HG03442 (cell line): ENCODE measurements around the gene ATP5F1D.
"Not testable (repeated sequence)": the region's sequence is repeated elsewhere in the genome, so short reads cannot be mapped to it uniquely, and the experiment has no call there.

Experiments
- ATAC-seq: cut with Tn5 transposase; IDR thresholded peaks from one replicate; pipeline ENCODE4 v1.9.1; 2021; ENCODE audit warnings: mild to moderate bottlenecking, moderate library complexity; ENCODE audit not compliant: unreplicated experiment

ATP5F1D gene

DNA sequence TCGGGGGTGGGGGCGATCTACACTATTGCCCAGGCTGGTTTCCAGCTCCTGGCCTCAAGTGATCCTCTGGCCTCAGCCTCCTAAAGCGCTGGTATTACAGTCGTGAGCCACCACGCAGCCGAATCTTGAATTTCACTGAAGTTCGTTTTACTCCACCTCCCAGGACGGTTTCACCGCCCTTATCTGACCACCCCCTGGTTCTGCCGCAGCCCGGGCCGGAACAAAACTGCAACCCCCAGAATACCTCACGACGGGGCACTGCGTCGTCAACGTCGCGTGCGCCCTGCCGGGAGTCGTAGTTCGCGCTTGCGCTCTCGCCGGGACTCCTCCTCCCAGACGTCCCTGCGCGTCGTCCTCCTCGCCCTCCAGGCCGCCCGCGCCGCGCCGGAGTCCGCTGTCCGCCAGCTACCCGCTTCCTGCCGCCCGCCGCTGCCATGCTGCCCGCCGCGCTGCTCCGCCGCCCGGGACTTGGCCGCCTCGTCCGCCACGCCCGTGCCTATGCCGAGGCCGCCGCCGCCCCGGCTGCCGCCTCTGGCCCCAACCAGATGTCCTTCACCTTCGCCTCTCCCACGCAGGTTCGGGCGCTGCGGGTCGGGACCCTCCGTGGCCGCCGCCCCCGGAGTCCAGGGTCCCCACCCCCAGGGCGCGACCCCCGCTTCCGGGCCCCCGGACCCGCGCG lies at the start of gene ATP5F1D:
ATP5F1D (plus strand) TSS at position 335 of the 679 bp plus-strand sequence; CDS start at position 435, 100 bp downstream.
- peak; percentile 45 for ATAC-seq

DNA sequence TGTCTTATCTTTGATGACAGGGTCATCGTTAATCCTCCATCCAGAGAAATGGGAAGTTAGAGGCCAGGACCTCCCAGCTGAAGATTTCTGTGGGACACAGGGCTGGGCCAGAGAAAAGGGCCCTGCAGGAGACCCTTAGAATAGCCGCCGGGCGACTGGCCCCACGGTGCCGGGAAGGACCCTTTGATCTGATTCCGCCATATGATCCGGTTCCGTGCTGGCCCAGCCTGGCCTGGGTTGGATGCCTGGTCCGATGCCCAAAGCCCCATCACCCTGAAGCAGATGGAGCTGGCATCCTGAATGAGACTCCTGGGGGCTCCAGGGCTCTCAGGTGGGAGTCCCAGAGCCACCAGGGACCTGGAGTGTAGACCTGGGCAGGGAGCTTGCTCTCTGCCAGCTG lies 42.0 kb upstream of the ATP5F1D start:
- no peak for ATAC-seq

DNA sequence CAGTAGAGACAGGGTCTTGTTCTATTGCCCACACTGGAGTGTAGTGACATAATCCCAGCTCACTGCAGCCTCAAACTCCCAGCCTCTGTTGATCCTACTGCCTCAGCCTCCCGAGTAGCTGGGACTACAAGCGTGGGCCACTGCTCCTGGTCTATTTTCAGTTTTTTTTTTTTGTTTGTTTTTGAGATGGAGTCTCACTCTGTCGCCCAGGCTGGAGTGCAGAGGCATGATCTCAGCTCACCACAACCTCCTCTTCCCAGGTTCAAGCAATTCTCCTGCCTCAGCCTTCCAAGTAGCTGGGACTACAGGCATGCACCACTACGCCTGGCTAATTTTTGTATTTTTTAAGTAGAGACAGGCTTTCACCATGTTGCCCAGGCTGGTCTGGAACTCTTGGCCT lies 40.9 kb upstream of the ATP5F1D start:
- not testable (repeated sequence) for ATAC-seq

DNA sequence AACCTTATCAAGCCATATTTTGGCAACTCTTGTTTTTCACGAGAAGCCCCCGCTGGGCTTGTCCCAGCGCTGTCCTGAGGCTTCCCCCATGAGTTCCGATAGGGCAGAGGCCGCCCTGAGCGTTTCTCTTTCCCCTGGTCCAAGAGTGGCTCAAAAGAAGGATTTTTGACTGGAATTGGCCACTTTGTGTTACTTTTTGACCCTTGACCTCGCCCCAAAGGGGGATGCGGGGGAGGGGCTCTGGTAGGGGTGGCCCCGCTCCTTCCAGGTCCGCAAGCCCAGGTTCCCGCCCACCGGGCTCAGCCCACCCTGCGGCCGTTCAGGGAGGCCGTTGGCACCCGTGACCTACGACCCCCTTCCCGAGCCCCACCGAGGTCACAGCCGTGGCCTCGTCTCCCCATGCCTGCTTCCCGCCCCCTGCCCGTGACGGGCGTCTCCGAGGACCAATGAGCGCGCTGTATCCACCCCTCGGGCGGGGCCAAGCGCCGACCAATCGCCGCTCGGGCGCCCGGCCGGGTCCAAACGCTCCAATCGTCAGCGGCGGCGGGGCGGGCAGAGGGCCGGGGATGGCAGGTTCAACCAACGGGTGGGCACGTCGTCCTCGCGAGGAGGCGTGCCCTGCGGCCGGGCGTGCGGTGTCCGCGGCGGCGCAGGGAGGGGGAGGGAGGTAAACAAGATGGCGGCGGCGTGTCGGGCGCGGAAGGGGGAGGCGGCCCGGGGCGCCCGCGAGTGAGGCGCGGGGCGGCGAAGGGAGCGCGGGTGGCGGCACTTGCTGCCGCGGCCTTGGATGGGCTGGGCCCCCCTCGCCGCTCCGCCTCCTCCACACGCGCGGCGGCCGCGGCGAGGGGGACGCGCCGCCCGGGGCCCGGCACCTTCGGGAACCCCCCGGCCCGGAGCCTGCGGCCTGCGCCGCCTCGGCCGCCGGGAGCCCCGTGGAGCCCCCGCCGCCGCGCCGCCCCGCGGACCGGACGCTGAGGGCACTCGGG lies 36.1 kb upstream of the ATP5F1D start, which contains the start of gene STK11:
STK11 (plus strand) TSS at position 665 of the 986 bp plus-strand sequence. CDS start 1,136 bp downstream, outside the sequence.
- ATAC-seq, result peak; percentile 78

DNA sequence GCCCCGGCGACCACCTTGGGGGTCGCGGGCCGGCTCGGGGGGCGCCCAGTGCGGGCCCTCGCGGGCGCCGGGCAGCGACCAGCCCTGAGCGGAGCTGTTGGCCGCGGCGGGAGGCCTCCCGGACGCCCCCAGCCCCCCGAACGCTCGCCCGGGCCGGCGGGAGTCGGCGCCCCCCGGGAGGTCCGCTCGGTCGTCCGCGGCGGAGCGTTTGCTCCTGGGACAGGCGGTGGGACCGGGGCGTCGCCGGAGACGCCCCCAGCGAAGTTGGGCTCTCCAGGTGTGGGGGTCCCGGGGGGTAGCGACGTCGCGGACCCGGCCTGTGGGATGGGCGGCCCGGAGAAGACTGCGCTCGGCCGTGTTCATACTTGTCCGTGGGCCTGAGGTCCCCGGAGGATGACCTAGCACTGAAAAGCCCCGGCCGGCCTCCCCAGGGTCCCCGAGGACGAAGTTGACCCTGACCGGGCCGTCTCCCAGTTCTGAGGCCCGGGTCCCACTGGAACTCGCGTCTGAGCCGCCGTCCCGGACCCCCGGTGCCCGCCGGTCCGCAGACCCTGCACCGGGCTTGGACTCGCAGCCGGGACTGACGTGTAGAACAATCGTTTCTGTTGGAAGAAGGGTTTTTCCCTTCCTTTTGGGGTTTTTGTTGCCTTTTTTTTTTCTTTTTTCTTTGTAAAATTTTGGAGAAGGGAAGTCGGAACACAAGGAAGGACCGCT lies 35.2 kb upstream of the ATP5F1D start:
- ATAC-seq, result no peak

DNA sequence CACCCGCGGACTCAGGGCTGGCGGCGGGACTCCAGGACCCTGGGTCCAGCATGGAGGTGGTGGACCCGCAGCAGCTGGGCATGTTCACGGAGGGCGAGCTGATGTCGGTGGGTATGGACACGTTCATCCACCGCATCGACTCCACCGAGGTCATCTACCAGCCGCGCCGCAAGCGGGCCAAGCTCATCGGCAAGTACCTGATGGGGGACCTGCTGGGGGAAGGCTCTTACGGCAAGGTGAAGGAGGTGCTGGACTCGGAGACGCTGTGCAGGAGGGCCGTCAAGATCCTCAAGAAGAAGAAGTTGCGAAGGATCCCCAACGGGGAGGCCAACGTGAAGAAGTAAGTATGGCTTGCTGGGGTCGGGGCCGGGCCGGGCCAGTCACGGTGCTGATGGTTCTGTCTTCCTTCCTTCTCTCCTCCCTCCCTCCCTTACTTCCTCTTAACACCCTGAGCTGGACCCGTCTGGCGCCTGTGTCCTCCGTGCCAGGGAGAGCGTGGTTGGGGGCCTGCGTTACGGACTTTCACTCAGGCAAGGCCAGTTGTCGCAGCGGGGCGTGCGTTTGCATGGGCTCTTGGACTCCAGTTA lies 34.6 kb upstream of the ATP5F1D start:
- ATAC-seq, result no peak

DNA sequence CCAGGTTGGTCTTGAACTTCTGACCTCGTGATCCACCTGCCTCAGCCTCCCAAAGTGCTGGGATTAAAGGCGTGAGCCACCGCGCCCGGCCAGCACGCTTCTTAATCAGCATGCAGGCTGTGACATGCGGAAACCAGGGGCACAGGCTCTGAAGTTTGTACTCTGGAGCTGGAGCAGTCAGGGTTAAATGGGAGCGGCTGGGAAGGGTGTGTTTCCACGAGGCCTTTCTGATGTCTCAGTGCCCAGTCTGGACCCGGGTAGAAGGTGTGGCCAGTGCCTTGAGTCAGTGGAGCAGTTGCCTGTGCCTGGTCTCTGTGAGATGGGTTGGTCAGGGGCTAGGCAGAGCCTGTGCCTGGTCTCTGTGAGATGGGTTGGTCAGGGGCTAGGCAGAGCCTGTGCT lies 32.7 kb upstream of the ATP5F1D start:
- ATAC-seq, result not testable (repeated sequence)

DNA sequence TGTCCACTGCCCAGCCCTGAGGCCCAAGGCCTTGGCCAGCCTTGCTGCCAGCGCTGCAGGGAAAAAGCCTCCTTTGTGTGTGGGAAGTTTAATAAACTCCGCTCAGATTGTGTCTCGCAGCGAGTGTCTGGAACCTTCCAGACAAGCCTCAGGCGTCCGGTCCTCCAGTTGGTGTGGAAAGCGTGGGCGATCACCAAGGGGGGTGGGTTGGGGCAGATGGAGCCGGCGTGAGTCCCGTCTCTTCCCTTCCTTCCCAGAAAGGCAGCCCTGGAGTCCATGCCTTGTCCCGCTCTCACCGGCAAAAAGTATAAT lies 31.4 kb upstream of the ATP5F1D start:
- ATAC-seq, result no peak

DNA sequence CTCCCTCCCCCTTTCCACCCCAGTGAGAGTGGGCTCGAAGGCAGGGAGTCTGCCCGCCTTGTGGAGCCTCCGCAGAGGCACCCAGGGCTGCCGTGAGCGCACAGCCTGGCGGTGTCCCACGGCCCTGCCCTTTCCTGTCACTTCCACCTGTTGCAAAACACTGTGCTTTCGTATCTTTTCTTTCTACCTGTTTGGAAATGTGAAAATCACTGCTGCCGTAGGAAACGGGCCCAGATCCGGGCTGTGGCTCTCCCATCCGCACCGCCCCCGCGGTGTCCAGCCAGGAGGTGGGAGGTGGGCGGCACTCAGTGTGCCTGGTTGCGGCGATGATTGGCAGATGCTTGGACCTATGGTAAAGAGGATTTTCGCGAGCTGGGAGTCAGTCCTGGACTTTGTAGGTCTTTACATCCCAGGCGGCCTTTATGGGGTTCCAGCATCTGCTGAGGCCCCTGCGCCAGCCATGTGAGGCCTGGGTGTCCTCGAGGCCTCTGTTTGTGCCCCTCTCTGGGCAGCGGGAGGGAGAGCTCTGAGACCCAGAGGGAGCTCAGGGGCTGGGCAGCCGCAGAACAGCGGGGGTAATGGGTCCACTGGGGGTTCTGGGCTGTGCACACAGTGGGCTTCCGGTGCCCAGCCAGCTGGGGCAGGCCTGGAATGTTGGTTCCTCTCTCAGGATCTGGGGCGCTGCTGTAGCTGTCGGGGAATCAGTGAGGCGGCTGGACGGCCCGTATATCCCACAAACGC lies 29.9 kb upstream of the ATP5F1D start:
- no peak for ATAC-seq

DNA sequence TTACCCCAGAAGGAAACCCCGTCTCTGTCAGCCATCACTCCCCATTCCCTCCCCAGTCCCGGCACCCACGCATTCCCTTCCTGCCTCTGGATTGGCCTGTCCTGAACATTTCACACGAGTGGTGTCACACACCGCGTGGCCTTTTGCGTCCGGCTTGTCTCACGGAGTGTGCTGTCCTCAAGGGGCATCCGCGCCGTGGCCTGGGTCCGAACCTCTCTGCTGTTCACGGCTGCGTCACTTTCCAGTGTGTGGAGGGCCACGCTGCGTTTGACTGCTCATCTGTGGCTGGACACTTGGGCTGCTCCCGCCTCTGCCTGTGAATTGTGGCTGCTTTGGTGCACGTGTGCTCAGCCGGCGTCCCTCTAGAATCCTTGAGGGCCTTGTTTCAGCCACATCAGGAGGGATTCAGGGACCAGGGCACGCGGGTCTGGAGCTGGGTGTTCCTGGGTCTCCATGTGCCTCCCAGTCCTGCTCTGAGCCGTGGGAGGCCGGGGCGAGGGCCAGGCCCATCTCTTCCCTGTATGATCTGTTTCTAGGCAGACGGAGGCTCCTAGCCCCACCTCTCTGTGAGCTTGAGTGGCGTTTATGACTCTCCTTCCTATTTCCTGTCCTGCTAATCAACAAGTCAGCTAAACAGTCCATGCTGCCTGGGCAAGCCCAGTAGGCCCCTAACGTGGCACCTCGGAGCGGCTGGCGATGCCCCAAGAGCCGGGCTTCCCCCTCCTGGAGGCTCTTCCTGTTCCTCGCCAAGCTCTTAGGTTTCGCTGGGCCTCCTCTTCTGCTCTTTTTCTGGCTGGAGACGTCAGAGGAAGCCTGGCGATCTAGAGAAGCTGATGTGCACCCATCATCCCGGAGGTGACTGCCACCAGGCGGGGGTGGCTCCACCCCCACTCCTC lies 27.9 kb upstream of the ATP5F1D start:
- no peak for ATAC-seq

DNA sequence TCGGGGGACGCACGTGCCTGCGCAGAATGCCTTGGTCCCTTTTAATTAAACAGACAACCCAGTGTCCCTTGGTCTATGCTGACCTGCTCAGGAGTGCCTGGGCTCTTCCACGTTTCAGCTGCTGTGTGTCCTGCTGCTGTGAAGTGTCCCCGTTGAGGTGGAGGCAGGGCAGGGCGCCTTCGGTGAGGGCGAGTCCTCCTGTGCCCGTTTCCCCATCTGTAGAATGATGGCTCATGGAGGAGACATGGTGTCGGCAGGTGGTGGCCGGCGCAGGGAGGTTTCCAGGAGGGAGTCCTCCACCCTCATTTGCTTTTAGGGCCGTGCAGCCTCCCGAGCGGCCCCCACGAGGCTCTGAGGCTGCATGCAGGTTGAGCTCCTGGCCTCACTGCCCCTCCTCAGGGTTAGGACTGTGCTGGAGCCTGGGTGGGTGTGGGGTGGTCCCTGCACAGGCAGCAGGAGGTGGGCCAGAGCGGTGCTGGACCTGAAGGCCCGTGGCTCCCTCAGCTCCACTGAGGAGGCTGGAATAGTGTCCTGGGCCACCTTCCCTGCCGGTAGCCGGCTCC lies 27.2 kb upstream of the ATP5F1D start:
- no peak for ATAC-seq

DNA sequence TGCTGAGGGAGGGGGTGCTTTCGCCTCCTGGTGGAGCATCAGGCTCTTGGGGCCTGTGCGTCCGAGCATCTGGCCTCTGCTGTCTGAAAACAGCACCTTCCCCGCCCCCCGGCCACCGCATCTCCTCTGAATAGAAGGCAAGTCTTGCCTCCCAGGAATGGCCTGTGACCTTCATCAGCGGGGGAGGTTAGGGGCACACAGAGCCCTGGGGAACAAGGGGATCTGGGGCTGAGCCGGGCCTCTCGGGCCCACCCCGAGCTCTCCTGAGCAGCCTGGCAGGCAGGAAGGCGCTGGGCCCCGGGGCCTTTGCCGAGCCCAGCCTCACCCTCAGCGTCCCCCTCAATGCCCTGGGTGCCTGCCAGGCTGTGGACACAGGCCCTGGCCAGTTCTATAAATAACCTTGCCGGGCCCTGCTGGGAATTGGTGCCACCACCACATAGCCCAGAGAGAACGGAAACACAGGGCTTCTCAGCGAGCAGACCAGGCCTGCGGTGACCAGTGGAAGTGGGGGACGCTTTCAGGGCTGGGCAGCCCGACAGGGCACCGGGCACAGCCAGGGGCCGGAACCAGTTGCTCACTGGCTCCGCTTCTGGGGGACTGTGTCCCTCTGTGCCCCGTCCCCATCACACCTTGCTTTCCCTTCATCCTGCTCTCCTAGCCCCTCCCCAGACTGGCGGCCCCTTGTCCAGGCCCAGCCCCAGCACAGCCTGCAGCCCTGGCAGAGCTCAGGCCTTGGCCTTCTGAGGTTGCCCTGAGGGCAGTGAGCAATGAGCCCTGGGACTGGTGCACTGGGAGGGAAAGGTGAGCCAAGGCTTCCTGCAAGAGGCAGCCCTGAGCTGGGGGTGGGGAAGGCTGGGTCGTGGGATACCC lies 26.5 kb upstream of the ATP5F1D start:
- no peak for ATAC-seq

DNA sequence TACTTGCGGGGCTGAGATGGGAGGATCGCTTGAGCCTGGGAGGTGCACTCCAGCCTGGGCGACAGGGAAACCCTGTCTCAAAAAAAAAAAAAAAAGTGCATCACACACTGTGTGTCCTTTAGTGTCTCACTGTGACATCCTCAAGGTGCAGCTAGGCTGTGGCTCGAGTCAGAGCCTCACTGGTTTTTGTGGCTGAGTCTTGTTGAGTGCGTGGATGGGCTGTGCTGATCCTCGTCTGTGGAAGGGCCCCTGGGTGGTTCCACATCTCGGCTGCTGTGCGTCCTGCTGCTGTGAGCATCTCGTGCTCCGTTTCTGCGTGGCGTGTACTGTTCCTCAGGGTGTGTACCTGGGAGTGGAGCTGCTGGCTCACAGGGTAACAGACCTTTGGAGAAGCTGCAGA lies 24.8 kb upstream of the ATP5F1D start:
- no peak for ATAC-seq

DNA sequence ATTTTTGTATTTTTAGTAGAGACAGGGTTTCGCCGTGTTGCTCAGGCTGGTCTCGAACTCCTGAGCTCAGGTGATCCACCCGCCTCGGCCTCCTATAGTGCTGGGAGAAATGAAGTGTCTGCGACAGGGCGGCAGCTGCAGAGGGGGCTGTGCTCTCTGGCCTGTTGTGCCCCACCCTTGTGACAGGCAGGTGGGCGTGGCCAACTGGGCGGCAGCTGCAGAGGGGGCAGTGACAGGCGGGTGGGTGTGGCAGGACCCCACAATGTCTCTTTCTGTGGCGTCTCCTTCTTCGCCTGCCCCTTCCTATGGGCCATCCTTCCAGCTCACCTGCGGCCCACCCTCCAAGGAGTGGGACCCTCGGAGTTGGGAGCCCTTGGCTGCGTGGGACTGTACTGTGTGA lies 24.2 kb upstream of the ATP5F1D start:
- ATAC-seq, result no peak

DNA sequence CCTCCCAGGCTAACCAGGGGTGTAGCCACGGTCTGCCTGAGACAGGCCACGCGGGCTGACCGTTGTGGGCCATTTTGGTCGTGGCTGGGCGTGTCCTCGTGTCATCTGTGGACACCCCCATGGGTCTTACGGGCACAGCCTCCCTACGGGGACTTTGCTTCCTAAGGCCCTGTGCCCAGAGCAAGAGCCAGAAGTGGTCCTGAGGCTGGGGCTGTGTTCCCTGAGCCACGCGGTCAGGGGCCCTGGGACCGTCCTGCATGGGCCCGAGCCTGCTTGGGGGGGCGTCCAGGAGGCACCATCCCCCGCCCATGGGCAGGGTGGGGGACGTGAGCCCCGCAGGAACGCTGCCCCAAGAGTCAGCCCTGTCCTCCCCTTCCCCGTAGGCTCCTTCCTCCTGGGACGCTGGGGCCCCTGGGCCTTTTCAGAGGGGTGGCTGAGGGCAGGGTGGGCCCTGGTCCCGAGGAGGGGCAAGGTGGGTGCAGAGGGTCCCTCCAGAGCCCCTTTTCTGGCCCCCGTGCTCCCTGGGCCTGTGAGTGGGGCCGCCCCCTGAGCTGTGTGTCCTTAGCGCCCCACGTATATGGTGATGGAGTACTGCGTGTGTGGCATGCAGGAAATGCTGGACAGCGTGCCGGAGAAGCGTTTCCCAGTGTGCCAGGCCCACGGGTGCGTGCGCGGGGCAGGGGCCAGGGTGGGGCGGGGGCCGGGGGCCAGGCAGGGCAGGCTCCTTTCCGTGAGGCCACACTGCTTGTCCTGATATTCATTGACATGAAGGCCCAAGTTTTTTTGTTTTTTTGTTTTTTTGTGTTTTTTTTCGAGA lies 22.6 kb upstream of the ATP5F1D start:
- ATAC-seq, result no peak

DNA sequence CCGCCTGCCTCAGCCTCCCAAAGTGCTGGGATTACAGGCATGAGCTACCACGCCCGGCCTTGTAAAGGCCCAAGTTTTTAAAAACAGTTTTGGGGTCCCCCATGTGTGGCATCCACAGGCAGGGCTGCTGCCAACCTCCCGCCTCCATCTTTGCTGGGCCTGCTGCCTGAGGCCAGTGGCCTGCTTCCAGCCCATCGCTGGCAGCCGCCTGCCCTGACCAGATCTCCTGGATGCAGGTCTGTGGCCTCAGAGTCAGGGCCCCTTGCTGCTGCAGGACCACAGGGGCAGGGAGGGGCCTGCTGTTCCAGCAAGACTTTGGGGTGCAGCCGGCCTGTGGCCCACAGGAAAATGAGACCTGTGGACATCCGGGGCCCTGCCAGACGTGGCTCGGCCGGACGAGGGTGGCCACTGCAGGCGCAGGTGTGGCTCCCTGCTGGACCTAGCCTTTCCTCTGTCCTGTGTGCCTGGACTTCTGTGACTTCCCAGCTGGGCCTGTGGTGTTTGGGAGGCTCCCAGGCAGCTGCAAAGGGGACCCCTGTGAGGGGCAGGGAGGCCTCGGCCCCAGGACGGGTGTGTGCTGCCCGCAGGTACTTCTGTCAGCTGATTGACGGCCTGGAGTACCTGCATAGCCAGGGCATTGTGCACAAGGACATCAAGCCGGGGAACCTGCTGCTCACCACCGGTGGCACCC lies 21.6 kb upstream of the ATP5F1D start:
- ATAC-seq, result no peak
